GM12878 (cell line): ENCODE measurements around the gene COL11A2. TPM values are rescaled to one million over a fixed set of nuclear protein-coding genes. Genes with fewer than 3 reads are reported as not detected.

Experiments
- ATAC-seq: fragments of 200-7000 bp; cut with Tn5 transposase; 3 replicates; pipeline ENCODE4 v1.9.1; 2020; ENCODE audit warnings: mild to moderate bottlenecking, moderate library complexity
- BruUV-seq: library from RNA; stranded (reverse); fragments of 400-500 nt; replicated peaks from 2 replicates; lab custom pipeline; 2021; lab: Mats Ljungman, UMichigan
- CTCF ChIA-PET: fragments of 300-600 bp; sonication (Branson Sonifier 250); formaldehyde crosslinking; extraction: SDS; loops from one replicate; lab custom pipeline; 2021; ENCODE audit warnings: inconsistent platforms; lab: Yijun Ruan, JAX
- POLR2A ChIA-PET: fragments of 350-600 bp; formaldehyde crosslinking; extraction: SDS; loops from one replicate; lab custom pipeline; 2021; ENCODE audit warnings: inconsistent platforms; lab: Charles Lee
- RAD21 ChIA-PET: fragments of 300-600 bp; sonication (Branson Sonifier 250); formaldehyde crosslinking; loops from one replicate; lab custom pipeline; 2023; ENCODE audit warnings: antibody characterized with exemption; ENCODE audit not compliant: unreplicated experiment; lab: Charles Lee
- SMC1A ChIA-PET: fragments of 300-600 bp; sonication (Branson Sonifier 250); formaldehyde crosslinking; loops from one replicate; lab custom pipeline; 2023; ENCODE audit not compliant: unreplicated experiment, uncharacterized antibody; lab: Charles Lee
- DNase-seq: peaks from one replicate; pipeline ENCODE4 v3.0.0-alpha.2; 2011; ENCODE audit warnings: low read depth, low spot score
- FAIRE-seq: peaks from 3 replicates; lab custom pipeline; 2011; peaks lifted over from hg19 to GRCh38; lab: Jason Lieb, UNC
- H2AFZ ChIP-seq: 2 replicates; pipeline ENCODE4 v1.6.0; 2011; ENCODE audit warnings: low read depth, low read length, control low read depth; ENCODE audit not compliant: control insufficient read depth
- H3K27ac ChIP-seq: 2 replicates; pipeline ENCODE4 v1.5.1; 2011; ENCODE audit warnings: control low read depth; ENCODE audit not compliant: control insufficient read depth, insufficient read depth
- H3K27me3 ChIP-seq, 2 experiments: replicated peaks in 1 of 2; 2 replicates each; pipeline versions ENCODE4 v1.6.0 to v1.6.1; 2011; ENCODE audit warnings: low read length in 1 of 2; ENCODE audit not compliant: control insufficient read depth in 2 of 2, insufficient read depth in 2 of 2
- H3K36me3 ChIP-seq, 2 experiments: 2 replicates each; pipeline ENCODE4 v1.5.1; 2011; ENCODE audit warnings: low read length in 1 of 2; ENCODE audit not compliant: control insufficient read depth in 2 of 2, insufficient read depth in 2 of 2
- H3K4me1 ChIP-seq: 2 replicates; pipeline ENCODE4 v1.6.1; 2011; ENCODE audit warnings: mild to moderate bottlenecking, low read length, moderate library complexity, mixed read lengths; ENCODE audit not compliant: control insufficient read depth, insufficient read depth
- H3K4me2 ChIP-seq: 2 replicates; pipeline ENCODE4 v1.6.0; 2011; ENCODE audit warnings: control low read depth; ENCODE audit not compliant: control insufficient read depth, insufficient read depth
- H3K4me3 ChIP-seq: fragments of 200-600 bp; sonication (generic); 2 replicates; pipeline ENCODE4 v1.5.1; 2016
- H3K79me2 ChIP-seq: 2 replicates; pipeline ENCODE4 v1.6.0; 2011; ENCODE audit warnings: low read length; ENCODE audit not compliant: control insufficient read depth, insufficient read depth
- H3K9ac ChIP-seq: 2 replicates; pipeline ENCODE4 v1.8.0; 2011; ENCODE audit warnings: low read length, control low read depth, mixed read lengths; ENCODE audit not compliant: control insufficient read depth, insufficient read depth
- H3K9me3 ChIP-seq: replicated peaks from 3 replicates; pipeline ENCODE4 v1.5.1; 2011; ENCODE audit warnings: mild to moderate bottlenecking, low read length; ENCODE audit not compliant: control insufficient read depth, insufficient read depth
- H4K20me1 ChIP-seq: 2 replicates; pipeline ENCODE4 v1.6.0; 2011; ENCODE audit not compliant: control insufficient read depth, insufficient read depth
- CBFB ChIP-seq: IDR thresholded peaks from 2 replicates; pipeline ENCODE4 v1.6.1; 2016; ENCODE audit warnings: antibody characterized with exemption, low read depth
- CTCF ChIP-seq, 3 experiments: IDR thresholded peaks in 2 of 3; conservative IDR thresholded peaks in 1 of 3; 2 replicates each; pipeline ENCODE4 v1.5.1; 2011; ENCODE audit warnings: low read depth in 3 of 3, low read length in 3 of 3, mild to moderate bottlenecking in 3 of 3, control low read depth in 2 of 3, moderate library complexity in 2 of 3, inconsistent platforms in 1 of 3, mixed read lengths in 1 of 3; ENCODE audit not compliant: control insufficient read depth in 2 of 3, insufficient read depth in 1 of 3; ENCODE audit errors: extremely low read depth in 1 of 3
- NR2F1 ChIP-seq: fragments of 450-650 bp; conservative IDR thresholded peaks from 2 replicates; pipeline ENCODE4 v1.6.1; 2017; ENCODE audit warnings: mild to moderate bottlenecking
- SUZ12 ChIP-seq: fragments of 200-600 bp; sonication (generic); IDR thresholded peaks from one replicate; pipeline ENCODE4 v1.6.1; 2018; ENCODE audit warnings: antibody characterized with exemption, mild to moderate bottlenecking; ENCODE audit not compliant: unreplicated experiment
- WGBS: methylation state at CpG from one replicate; pipeline ENCODE4 v1.1.6; 2016; ENCODE audit warnings: low lambda C conversion rate; ENCODE audit not compliant: insufficient replicate concordance, insufficient coverage; ENCODE audit errors: missing lambda C conversion rate; 5-methylcytosine and 5-hydroxymethylcytosine counted together
- in situ Hi-C: fragments of 300-500 bp; cut with MboI; formaldehyde crosslinking; loops from 9 replicates; pipeline ENCODE4 v1.14.3; 2018; ENCODE audit warnings: mixed read lengths
- intact Hi-C: fragments of 100-400 bp; cut with micrococcal nuclease; formaldehyde crosslinking; loops from one replicate; pipeline ENCODE4 v1.14.2; 2022; ENCODE audit not compliant: unreplicated experiment
- polyA plus RNA-seq, 11 experiments: library from polyadenylated mRNA; depleted of rRNA in 4 of 11; unstranded in 6 of 11; stranded (reverse) in 5 of 11; fragments of >200 nt; fragmentation: Nextera tagmentation in 4 of 11; fragmentation: Illumina TruSeq in 1 of 11; extraction: Ambion mirVana in 4 of 11; extraction: Trizol in 1 of 11; gene quantifications; 1 replicate in 1 of 11; 2 replicates in 10 of 11; pipeline versions ENCODE4 v1.2.1 to v1.2.3, GENCODE V29; 2011 to 2016; ENCODE audit warnings: inconsistent platforms in 2 of 11, missing spikeins in 2 of 11, low read depth in 1 of 11
- total RNA-seq, 4 experiments: library from RNA; depleted of rRNA in 3 of 4; stranded (reverse); fragments of >200 nt in 3 of 4; fragmentation: Illumina TruSeq in 1 of 4; extraction: Trizol in 1 of 4; gene quantifications; 2 replicates each; pipeline versions ENCODE4 v1.2.1 to v1.2.3, GENCODE V29; 2013 to 2021

Gene COL11A2
- total and polyA plus RNA-seq, 10 of the 15 experiments (the other 5 are each of a cell fraction or from before 2014, with no cell fraction given), result 0.03 to 0.83 (median 0.22) TPM; not detected in 1

- POLR2A ChIA-PET, result no interaction called here
- FAIRE-seq, result no peak
- Histone ChIP-seq H3K27ac (peak overlapping the region; percentile 99), H3K4me2 (peak overlapping the region; percentile 100), H3K4me1 (peaks cover 39% of the 10 kb centered on the region), H3K79me2 (peaks cover 33% of the 10 kb centered on the region), H4K20me1 (no peaks in the 10 kb centered on the region), H3K9ac (peak overlapping the region; percentile 99), H3K27me3 (no peaks in the 10 kb centered on the region), H2AFZ (peak overlapping the region; percentile 97), H3K9me3 (no peaks in the 10 kb centered on the region), H3K36me3 (peaks cover 10 to 25% of the 10 kb centered on the region in 2 experiments), H3K4me3 (peak overlapping the region; percentile 95)
- RAD21 ChIA-PET, result no interaction called here
- no peak for DNase-seq
- CTCF ChIA-PET, result no interaction called here
- TF ChIP-seq CTCF (IDR thresholded peaks at IDR 0.05 in 2 of 3, conservative IDR thresholded peaks at IDR 0.05 in 1 of 3; ENCODE audit: control insufficient read depth in 2 of 3, extremely low read depth in 1 of 3, insufficient read depth in 1 of 3, low read depth in 3 of 3, low read length in 3 of 3) (0 out of 6 replicates have a peak, but pooled peaks of 1 of the 3 experiments have one; percentile 1), CBFB (no peak), SUZ12 (no peak), NR2F1 (peak; percentile 44; the same call in 1 of the 2 replicates)
- intact Hi-C loops, result loop anchor here (10.0 kb wide), 1 partner anchor 374 kb away; no protein-coding TSS in a partner anchor
- TSS peak; percentile 91 for BruUV-seq
- ATAC-seq, result no peak
- WGBS, result 7% methylated on average over 14 of the region's 14 CpGs
- in situ Hi-C loops, result no loop called here
- SMC1A ChIA-PET, result no interaction called here
Observed at GRCh38 chr6:33201147-33201545, 8.9 kb upstream of the COL11A2 start.
